NT2/D1 (cell line): ENCODE measurements around the gene SRGAP1.

Source experiments
- DNase-seq: peaks from one replicate; pipeline ENCODE4 v3.0.0-alpha.2; 2011; ENCODE audit warnings: low read depth, low spot score
- H3K27me3 ChIP-seq: 2 replicates; pipeline ENCODE4 v1.6.0; 2011; ENCODE audit warnings: mild to moderate bottlenecking; ENCODE audit not compliant: insufficient read length, insufficient read depth
- H3K36me3 ChIP-seq: 2 replicates; pipeline ENCODE4 v1.6.1; 2011; ENCODE audit warnings: mild to moderate bottlenecking, low read length, mixed read lengths; ENCODE audit not compliant: insufficient read depth, insufficient read length
- H3K4me1 ChIP-seq: 2 replicates; pipeline ENCODE4 v1.5.1; 2011; ENCODE audit not compliant: insufficient read depth, insufficient read length
- H3K4me3 ChIP-seq: 2 replicates; pipeline ENCODE4 v1.5.1; 2011; ENCODE audit warnings: low read depth; ENCODE audit not compliant: insufficient read length
- H3K9ac ChIP-seq: 2 replicates; pipeline ENCODE4 v1.6.0; 2011; ENCODE audit warnings: low read depth; ENCODE audit not compliant: insufficient read length
- H3K9me3 ChIP-seq: 2 replicates; pipeline ENCODE4 v1.5.1; 2011; ENCODE audit warnings: mild to moderate bottlenecking, low read length; ENCODE audit not compliant: insufficient read depth
- SUZ12 ChIP-seq: IDR thresholded peaks from 2 replicates; pipeline ENCODE4 v1.6.1; 2011; ENCODE audit not compliant: insufficient read length, insufficient read depth; ENCODE audit errors: extremely low read depth
- YY1 ChIP-seq: IDR thresholded peaks from 2 replicates; pipeline ENCODE4 v1.6.1; 2011; ENCODE audit not compliant: insufficient read length, insufficient read depth
- ZNF274 ChIP-seq: IDR thresholded peaks from 2 replicates; pipeline ENCODE4 v1.6.1; 2011; ENCODE audit warnings: mild to moderate bottlenecking, low read depth, low read length

The SRGAP1 gene

DNA sequence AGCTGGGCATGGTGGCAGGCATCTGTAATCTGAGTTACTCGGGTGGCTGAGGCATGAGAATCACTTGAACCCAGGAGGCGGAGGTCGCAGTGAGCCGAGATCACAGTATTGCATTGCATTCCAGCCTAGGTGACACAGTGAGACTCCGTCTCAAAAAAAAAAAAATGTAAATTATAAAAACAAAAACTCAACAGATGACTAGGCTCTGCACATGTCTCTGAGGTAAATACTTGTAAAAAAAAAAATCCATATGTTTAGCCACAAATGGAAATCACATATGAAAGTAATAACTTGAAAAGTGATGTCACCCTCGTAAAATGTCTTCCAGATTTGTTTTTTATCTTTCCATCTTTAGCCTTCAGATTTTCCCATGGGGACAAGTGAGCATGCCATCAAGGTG is 292.6 kb downstream of the SRGAP1 start:
- no peak for DNase-seq
- Histone ChIP-seq H3K27me3 (no peaks in the 10 kb centered on the region), H3K4me1 (no peaks in the 10 kb centered on the region), H3K36me3 (peaks cover under 1% of the 10 kb centered on the region), H3K9ac (no peak overlapping the region), H3K9me3 (peaks cover 16% of the 10 kb centered on the region), H3K4me3 (no peak overlapping the region)
- TF ChIP-seq ZNF274 (no peak), YY1 (no peak), SUZ12 (no peak)

DNA sequence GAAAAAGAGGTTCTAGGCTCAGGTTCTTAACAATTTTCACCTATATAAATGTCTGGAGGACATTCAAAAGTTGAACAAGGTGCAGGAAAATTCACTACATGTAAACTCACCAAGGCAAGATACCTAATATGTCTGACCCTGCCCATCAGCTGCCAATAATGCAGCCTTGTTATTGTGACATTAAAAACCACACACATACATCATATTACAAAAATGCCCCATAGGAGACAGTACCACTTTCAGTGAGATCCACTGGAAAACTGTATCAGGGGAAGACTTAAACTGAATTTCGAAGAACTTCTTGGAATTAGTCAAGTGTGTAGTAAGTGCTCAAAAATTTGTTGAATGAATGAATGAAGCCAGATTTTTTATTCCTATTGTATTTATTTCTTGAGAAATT is 294.5 kb downstream of the SRGAP1 start:
- no peak overlapping the region for H3K9ac ChIP-seq
- peaks cover 6% of the 10 kb centered on the region for H3K9me3 ChIP-seq
- H3K27me3 ChIP-seq = no peaks in the 10 kb centered on the region
- no peak overlapping the region for H3K4me3 ChIP-seq
- no peaks in the 10 kb centered on the region for H3K4me1 ChIP-seq
- no peak for DNase-seq
- no peak for TF ChIP-seq ZNF274
- TF ChIP-seq YY1 = no peak
- no peak for TF ChIP-seq SUZ12
- H3K36me3 ChIP-seq = peaks cover 13% of the 10 kb centered on the region

DNA sequence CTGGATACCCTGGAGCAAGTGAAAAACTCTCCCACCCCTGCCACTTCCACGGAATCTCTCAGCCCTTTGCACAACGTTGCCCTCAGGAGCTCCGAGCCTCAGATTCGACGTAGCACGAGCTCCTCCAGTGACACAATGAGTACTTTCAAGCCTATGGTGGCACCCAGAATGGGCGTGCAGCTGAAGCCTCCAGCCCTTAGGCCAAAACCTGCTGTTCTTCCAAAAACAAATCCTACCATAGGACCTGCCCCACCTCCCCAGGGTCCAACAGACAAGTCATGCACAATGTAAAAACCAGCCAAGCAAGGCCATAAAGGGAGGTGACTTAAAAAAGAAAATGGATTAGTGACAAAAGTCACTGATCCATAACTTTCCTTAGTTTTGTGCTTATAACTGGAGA is 297.9 kb downstream of the SRGAP1 start:
- H3K4me1 ChIP-seq = no peaks in the 10 kb centered on the region
- no peak for TF ChIP-seq ZNF274
- no peak for TF ChIP-seq YY1
- TF ChIP-seq SUZ12 = no peak
- H3K9ac ChIP-seq = no peak overlapping the region

DNA sequence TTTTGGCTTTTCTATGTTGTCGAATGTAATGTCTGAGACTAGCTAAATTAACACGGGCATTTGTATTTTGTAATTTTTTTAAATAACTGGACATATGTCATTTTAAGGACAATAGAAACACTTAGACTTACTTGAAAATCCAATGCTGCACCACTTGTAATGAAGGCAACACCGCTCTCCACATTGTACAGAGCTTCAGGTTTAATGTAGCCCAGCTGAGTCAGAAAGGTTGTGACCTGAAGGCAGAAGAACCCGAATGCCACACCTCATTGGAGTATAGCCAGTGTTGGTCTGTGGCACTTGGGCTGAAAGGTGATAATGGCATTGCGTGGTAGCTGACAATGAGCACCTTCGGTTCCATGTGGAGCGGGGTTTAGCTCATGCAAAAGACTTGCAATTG is 298.3 kb downstream of the SRGAP1 start:
- H3K27me3 ChIP-seq = no peaks in the 10 kb centered on the region
- TF ChIP-seq ZNF274 = no peak
- TF ChIP-seq SUZ12 = no peak
- no peak for TF ChIP-seq YY1
- no peak overlapping the region for H3K9ac ChIP-seq
- peaks cover 13% of the 10 kb centered on the region for H3K36me3 ChIP-seq
- DNase-seq = no peak
- H3K4me1 ChIP-seq = no peaks in the 10 kb centered on the region
- H3K4me3 ChIP-seq = no peak overlapping the region
- H3K9me3 ChIP-seq = no peaks in the 10 kb centered on the region

More for the DNA sequence above, 297.9 kb downstream of the SRGAP1 start:
- Histone ChIP-seq H3K36me3 (peaks cover 13% of the 10 kb centered on the region), H3K4me3 (no peak overlapping the region), H3K27me3 (no peaks in the 10 kb centered on the region), H3K9me3 (no peaks in the 10 kb centered on the region)
- no peak for DNase-seq

DNA sequence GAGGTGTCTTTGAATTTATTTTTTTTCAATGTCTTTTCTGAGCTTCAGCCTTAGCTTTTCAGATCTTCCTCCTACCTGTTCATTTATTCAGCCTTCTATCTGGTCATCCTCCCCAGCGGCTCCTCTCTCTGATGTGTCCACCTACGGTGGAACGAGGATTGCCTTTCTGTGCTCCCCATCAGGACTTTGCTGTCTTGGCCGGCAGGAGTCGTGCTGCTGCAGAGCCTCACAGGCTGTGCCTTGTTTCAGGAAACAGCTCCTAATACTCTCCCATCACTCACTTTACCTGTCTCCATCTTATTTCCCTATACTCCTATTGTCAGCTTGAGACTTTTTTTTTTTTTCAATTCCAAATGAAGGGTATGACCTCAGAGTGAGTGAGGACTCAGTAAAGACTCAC is 300.7 kb downstream of the SRGAP1 start:
- TF ChIP-seq SUZ12 = no peak
- TF ChIP-seq ZNF274 = no peak
- TF ChIP-seq YY1 = no peak
- Histone ChIP-seq H3K9me3 (no peaks in the 10 kb centered on the region), H3K27me3 (no peaks in the 10 kb centered on the region), H3K4me1 (no peaks in the 10 kb centered on the region), H3K4me3 (no peak overlapping the region), H3K36me3 (peaks cover 13% of the 10 kb centered on the region), H3K9ac (no peak overlapping the region)
- no peak for DNase-seq

DNA sequence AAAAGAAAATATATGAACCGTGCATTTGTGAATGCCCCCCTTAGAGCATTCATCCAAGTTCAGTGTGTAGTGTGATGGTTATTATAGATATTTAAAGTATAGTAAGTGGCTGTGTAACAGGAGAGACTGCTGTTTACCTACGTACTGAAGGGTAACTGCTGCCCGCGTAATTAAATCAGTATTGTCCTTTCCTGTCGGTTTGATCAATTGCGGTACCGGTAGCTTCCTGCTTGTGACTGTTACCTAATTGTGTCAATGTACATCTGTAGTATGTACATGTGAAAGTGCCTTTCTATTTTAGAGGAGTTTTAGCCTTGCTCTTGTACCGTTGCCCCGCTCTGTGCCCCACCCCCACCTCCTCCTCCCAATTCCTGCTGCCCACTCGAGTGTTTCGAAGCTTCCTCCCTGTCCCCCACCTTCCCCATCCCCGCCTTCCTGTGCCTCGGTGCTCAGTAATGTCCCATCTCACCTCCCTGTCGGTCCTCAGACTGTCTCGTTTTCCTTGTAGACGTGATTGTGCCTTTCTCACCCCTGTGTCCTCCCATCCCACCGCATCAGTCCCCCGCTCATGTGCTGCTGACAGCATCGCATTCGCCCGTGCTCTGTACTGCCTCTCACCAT is 302.6 kb downstream of the SRGAP1 start:
- no peak overlapping the region for H3K9ac ChIP-seq
- H3K27me3 ChIP-seq = no peaks in the 10 kb centered on the region
- no peaks in the 10 kb centered on the region for H3K4me1 ChIP-seq
- DNase-seq = no peak
- TF ChIP-seq ZNF274 (no peak), SUZ12 (no peak), YY1 (no peak)
- H3K9me3 ChIP-seq = no peaks in the 10 kb centered on the region
- peaks cover 12% of the 10 kb centered on the region for H3K36me3 ChIP-seq
- no peak overlapping the region for H3K4me3 ChIP-seq

DNA sequence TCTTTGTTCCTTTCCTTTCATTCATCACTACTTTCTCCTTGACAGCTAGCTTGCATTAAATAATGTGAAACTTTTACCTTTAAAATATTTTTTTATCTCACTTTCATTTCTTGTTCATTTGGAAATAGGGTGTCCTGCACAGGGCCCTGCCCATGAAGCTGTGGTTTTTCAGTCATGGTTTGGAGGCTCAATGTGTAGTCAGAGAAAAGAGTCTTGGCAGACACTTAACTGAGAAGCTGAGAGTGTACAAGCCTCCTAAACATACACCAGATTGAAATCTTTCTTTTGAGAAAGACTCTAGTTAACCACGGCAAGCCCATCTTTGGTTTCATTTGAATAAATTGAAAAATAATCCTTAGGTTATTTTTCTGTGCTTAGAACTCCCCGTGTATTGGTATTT is 303.4 kb downstream of the SRGAP1 start:
- H3K4me1 ChIP-seq = no peaks in the 10 kb centered on the region
- H3K36me3 ChIP-seq = peaks cover 7% of the 10 kb centered on the region
- no peaks in the 10 kb centered on the region for H3K27me3 ChIP-seq
- TF ChIP-seq YY1 (no peak), ZNF274 (no peak), SUZ12 (no peak)
- H3K9ac ChIP-seq = no peak overlapping the region
- H3K9me3 ChIP-seq = no peaks in the 10 kb centered on the region
- DNase-seq = no peak
- no peak overlapping the region for H3K4me3 ChIP-seq

DNA sequence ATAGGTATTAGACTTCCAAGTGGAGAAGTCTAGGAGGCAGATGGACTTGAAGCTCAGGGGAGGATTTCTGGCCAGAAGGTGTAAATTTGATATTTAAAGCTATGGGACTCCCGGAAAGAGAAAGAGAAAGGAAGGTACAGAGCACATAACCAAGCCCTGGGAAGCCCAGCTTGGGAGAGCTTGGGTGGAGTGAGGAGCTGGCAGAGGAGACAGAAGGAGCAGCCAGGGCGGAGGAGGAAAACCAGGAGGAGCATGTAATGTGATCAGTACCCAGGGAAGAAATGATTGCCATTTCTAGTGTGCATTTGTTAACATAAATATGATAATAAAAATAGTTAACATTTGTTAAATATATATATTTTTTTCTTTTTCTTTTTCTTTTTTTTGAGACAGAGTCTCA is 310.2 kb downstream of the SRGAP1 start:
- Histone ChIP-seq H3K9me3 (no peaks in the 10 kb centered on the region; the same call in 1 of the 2 replicates), H3K4me1 (no peaks in the 10 kb centered on the region), H3K36me3 (no peaks in the 10 kb centered on the region), H3K27me3 (no peaks in the 10 kb centered on the region), H3K4me3 (no peak overlapping the region), H3K9ac (no peak overlapping the region)
- no peak for TF ChIP-seq SUZ12
- TF ChIP-seq YY1 = no peak
- no peak for TF ChIP-seq ZNF274
- no peak for DNase-seq
